Effector CD4-positive, alpha-beta T cell (primary cell): ENCODE results near the gene PRTFDC1.
"Not testable (repeated sequence)": the region's sequence is repeated elsewhere in the genome, so short reads cannot be mapped to it uniquely, and the experiment has no call there.

Experiments
- DNase-seq: peaks from one replicate; pipeline ENCODE4 v3.0.0-alpha.2; 2020

Gene PRTFDC1

DNA sequence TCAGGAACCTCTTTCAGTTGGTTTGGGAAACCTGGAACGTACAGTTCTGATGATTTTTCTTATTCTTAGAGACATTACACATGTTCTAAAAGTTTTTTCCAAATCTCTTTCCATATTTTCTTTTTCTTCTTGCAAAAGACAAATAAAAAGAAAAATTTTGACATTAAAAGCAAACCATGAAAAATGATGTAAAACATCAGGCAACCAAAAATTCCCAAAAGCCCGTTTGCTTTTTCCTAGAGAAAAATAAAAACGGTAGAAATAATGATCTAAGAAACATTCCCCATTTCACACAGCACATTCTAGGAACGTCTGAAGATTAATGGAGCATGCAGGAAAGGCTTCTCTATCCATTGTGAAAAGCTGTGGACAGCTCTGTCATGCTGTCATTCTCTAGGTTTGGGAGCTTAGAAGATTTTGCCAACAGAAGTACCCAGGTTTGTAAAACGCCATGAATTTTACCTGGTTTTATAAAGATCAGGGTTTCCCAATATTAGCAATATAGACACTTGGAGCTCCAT lies 11.2 kb upstream of the PRTFDC1 start:
- no peak for DNase-seq

DNA sequence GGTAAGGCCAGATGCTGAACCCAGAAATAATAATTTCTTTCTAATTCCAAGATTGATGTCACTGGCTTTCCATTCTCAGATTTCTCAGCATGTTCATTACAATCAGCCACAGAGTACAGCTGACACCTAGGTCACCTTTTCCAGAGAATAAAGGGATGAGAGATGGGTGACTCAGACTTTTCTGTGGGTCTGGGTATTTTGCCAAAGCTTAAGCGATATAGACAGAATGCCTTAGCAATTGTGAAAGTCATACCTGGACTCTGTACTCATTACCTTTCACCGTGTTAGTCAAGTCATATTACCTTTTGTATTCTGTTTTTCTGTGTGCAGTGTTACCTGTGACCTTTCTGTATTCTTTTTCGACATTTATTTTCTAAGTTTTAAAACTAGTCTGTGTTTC lies 10.6 kb upstream of the PRTFDC1 start:
- DNase-seq: no peak

DNA sequence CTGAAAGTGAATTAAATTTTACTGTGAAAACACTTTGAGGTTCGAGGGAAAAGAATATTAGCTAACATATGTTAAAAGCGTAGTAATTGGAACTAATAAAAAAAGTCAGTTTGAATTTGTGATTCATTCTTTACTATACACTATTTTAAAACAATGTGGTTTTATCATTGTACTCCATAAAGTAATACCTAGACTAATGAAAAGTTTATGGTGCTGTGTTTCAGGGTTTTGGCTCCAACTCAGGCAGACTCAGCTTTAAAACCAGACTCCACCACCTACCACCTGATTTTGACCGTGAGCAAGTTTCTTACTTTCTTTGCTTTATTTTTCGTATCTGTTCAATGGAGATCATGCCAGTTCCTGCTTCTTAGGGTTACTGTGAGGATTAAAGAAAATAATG lies 9.2 kb upstream of the PRTFDC1 start:
- DNase-seq: no peak

DNA sequence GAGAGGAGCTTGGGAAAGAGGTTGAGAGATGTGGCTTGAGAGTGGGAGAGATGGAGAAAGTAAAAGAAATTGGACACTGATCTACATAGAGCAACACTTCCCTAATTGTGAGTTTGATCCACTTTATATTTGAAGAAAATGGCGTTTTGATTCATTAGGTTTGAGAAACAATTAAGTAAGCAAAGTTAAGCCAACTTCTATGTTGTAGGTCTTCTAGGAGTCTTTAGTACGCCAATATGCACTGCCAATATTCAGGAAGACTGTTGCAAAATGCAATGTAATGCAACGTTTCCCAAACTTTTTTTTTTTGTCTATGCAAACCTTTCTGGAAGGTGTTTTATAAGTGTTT lies 7.0 kb upstream of the PRTFDC1 start:
- DNase-seq: no peak

DNA sequence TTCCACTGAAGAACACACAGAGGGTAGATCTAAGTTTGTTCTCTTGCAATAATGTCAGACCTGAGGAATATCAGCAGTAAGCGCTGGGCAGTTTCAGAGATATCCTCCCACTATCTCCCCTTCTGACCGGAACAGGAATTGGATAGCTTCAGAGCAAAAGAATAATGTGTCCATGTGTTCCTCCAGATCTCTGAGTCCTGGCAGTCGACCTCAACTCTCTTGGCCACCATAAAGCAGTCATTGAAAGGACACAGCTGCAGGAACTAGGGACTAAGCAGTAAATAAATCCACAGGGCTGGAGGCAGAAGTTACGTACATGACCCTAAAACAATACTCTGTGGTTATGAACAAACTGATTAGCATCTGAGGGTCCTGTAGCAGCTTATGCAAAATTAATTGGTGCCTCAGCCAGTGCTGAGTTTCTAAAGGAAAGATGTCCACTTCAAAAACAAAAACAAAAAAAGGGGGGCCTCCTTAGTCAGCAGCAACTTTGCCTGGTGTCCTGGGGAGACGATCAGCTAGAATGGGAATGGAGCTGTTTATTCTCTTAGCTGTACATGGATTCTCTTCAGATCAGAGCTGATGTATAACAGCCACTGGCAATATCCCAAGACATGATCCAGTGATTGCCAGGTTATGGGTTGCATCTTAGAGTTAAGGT lies 6.4 kb upstream of the PRTFDC1 start:
- no peak for DNase-seq

DNA sequence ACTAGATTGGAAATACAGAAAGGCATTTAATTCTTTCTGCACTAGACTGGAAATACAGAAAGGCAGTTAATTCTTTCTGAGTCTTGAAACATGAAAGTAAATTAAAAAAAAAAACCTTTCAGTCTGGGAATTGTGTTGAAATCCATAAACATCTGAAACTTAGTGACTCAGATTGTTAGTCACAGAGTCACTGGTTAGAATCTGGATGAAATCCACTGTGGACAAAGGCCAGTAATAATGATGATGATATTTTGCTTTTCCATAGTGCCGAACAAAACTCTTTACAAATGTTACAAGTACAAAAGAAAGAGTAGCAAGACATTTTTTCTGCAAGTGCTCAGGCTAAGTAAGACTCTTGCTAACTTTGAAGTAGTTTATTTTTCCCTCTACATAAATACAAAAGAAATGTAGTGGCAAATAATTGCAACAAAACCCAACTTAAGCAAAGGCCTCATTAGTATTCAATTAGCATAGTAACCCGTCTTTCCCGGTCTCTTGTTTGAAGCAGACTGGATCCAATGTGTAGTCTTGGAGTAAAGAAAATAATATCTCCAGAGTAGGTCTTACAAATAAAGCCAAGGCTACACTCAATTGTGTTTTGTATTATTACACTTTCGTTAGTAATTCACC lies 5.8 kb upstream of the PRTFDC1 start:
- DNase-seq: no peak

DNA sequence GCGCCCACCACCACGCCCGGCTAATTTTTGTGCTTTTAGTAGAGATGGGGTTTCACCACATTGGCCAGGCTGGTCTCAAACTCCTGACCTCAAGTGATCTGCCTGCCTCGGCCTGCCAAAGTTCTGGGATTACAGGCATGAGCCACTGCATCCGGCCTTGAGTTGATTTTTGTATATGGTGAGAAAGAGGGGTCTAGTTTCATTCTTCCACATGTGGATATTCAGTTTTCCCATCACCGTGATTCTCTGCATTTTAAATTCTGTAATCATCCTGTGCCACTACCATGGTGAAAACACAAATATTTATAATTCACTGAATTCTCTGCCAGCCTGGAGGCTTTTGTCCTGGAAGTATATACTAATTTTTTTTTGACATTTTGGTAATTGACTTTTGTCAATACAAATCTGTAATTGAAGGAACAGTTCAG lies 5.2 kb upstream of the PRTFDC1 start:
- not testable (repeated sequence) for DNase-seq

DNA sequence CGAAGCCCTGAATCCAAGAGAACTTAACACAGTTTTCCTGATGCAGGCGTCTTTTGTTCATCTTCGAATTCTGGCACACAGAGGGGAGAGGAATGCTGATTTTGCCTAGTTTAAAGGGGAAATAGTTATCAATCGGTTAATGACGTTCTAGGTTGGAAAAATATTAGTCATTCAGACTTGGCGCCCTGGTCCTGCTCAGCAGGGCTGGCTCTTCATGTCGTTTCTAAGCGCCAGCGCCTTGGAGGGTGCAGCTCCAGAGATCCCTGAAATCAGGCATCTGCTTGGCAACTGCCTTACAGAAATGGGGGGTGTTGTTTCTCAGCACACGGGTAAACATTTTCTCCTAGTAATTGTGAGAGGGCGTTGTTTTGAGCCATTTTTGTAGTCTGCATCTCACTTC lies 1.3 kb upstream of the PRTFDC1 start:
- DNase-seq: no peak

DNA sequence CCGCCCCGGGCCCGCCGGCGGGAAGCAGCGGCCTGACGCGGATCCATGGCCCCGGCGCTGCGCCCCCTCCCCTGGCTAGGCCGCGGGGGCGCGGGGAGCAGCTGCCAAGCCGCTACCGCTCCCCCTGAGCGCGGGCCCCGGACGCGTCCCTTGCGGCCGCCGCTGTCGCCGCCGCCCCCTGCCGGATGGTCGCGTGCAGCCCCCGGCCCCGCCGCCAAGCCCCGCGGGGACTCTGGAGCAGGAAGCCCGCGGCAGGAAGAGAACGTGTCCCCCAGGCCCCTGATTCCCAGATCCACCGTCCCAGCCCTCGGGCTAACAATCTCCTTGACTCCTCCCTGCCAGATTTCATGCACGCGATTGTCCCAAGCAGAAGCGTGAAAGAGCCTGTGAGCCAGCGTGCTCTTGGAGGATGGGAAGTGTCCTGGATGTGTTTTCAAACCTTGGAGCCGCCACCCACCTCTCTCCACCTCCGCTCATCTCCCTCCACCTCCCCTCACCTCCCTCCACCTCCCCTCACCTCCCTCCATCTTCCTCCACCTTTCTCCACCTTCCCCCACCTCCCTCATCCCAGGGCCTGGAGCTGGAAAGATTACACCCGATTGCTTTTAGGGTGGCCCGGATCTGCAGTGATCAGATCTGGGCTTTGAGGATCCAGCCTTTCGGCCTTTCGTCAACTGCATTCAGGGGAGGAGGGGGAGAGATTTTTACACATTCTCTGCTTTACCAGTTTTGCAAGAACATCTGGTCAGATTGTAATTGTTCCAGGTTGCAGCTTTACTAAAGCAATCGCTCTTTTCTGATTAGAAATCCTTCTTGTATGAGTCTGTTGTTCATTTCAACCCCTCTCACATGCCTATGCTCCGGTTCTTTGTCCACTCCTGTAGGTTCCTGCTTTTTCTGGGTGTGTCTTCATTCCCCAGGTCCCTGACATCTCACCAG lies 570 bp upstream of the PRTFDC1 start:
- DNase-seq: peak; percentile 39

DNA sequence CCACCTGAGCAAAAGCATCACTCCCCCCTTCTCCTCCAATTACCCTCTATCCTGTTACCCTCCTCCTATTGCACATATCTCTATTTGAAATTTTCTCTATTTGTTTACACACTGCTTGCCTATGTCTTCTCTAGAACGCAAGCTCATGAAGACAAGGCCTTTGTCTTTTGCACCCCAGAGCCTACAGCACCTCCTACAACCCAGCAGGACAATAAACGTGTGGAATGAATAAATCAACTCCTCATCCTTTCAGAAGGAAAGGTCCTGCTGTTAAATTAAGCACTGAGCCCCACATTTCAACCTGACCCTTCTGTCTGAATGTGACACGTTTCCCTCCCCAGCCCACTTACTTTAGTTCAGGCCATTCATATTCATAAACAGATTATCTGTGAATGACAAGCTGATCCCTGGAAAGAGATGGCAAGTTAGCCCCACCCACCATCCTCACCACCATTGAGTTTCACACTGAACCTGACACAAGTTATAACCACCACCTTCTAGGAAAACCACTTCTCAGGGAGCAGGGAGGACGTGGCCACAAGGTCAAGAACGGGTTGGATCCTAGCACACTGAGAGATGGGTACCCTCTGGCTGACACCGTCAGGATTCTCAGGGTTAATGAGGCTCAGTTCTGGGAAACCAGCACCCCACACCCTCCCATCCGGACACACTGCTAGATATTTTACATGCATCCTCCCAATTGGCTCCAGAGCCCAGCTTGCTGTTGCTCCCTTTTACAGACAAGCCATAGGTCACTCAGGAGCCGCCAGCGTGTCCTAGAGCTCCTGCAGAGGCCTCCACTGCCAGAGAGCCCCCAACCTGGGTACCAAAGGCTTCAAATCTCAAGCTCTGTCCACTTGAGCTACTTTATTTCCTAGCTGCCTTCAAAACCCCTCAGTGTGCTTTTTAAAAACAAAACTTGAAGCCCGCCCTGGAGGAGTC lies 934 bp downstream of the PRTFDC1 start:
- DNase-seq: no peak

DNA sequence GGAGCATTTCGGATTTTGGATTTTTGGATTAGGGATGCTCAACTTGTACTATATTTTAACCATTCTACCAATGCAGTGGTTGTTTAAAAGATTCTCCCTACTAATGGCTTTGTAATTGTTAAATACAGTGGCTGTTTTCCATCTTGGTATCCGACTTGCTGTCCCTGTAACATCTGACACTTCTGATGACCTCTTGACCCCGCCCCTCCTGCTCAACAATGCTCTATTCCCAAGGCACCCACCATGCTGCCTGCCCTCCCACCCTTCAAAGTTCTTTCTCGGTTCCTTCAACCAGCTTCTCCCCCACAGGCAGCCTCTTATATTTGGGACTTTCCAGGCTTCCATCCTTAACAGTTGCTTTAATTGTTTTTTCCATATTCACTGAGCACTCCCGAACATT lies 2.0 kb downstream of the PRTFDC1 start:
- DNase-seq: no peak

DNA sequence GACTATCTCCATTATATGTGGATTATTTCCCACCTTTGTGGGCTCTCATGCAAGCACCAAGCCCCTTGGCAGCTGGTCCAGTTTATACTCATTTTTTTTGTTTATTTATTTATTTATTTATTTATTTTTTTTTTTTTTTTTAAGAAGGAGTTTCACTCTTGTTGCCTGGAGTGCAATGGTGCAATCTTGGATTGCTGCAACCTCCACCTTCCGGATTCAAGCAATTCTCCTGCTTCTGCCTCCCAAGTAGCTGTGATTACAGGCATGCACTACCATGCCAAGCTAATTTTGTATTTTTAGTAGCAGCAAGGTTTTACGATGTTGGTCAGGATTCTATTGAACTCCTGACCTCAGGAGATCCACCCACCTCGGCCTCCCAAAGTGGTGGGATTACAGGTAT lies 2.8 kb downstream of the PRTFDC1 start:
- DNase-seq: no peak

DNA sequence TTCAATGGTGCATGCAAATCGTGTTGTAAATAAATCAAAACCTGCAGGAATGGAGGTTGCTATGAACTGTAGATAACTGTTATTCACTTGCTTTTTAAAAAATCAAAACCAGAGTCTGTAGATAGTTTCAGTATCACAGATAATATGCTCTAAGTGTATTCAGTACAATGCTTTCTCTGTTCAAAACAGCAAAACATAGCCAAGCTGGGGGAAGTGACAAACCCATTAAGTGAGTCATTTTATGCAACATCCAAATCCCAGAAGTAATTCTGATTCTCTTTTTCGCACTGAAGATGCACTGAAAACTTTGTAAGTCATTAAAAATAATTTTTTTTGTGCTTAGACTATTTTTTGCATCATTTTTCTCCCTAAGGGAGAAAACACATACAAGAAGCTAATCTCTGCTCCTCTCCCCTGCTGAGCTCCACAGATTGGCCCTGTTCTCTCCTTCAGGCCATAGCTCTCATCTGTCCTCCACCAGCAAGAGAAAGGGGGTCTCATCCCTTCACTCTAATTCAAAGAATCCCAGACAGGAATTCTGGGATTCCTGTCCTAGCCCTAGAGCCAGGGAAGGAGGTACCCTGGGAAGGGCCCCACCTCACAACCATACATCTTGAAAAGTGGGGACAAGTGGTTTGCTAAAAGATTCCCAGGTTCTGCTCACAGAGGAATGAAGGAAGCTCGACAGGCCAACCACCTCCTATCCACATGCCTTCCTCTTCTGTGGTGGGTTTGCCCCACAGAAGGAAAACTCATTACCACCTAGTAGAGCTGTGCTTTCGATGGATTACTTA lies 4.9 kb downstream of the PRTFDC1 start:
- no peak for DNase-seq

DNA sequence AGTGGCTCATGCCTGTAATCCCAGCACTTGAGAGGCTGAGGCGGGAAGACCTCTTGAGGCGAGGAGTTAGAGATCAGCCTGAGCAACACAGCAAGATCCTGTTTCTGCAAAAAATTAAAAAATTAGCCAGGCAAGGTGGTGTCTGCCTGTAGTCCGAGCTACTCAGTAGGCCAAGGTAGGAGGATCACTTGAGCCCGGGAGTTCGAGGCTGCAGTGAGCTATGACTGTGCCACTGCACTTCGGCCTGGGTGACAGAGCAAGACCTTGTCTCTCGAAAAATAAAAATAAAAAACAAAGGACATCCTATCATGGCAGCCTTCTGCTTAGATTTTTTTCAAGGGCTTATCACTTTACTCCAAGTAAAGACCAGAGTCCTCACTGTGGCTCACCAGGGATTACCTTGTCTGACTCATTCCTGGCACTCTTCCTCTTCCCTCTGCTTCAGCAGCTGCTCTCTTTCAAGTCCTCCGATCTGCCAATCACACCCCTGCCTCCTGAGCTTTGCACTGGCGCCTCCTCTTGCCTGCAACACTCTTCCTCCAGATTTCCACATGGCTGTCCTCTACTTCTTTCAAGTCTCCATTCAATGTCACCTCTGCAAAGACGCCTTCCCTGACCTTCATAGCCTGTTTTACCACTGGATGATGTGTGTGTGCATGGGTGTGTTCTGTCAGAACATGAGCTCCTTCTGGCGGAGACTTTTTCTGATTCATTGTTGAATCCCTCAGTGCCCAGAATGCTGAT lies 7.7 kb downstream of the PRTFDC1 start:
- no peak for DNase-seq

DNA sequence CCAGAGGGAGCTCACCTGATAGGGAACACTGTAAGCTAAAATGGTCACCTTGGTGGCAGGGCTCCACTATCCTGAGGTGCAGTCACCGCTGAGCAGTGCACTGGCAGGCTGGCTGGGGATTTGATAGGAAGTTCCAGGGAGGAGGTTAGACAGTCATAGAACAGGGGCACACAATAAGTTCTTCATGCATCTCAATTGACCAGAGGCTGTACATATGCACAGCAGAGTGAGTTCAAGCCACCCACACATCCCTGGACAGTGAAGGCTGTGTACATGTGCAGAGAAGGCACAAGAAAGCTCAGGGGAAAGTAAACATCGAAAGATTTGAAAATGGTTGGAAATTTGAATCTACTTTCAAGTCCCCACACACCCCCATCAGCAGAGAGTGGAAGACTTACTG lies 13.9 kb downstream of the PRTFDC1 start:
- DNase-seq: no peak

DNA sequence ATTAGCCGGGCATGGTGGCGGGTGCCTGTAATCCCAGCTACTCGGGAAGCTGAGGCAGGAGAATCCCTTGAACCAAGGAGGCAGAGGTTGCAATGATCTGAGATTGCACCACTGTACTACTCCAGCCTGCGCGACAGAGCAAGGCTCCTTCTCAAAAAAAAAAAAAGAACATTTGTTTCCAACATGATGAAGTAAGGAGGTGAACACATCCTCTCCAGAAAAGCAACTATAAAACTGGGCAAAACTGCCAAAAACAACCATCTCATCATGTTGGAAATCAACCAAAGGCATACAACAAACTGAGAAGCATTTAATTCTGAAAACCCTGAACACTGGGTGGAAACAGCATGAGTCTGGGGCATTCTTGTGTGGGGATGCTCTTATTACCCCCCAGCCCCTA lies 14.3 kb downstream of the PRTFDC1 start:
- DNase-seq: no peak

DNA sequence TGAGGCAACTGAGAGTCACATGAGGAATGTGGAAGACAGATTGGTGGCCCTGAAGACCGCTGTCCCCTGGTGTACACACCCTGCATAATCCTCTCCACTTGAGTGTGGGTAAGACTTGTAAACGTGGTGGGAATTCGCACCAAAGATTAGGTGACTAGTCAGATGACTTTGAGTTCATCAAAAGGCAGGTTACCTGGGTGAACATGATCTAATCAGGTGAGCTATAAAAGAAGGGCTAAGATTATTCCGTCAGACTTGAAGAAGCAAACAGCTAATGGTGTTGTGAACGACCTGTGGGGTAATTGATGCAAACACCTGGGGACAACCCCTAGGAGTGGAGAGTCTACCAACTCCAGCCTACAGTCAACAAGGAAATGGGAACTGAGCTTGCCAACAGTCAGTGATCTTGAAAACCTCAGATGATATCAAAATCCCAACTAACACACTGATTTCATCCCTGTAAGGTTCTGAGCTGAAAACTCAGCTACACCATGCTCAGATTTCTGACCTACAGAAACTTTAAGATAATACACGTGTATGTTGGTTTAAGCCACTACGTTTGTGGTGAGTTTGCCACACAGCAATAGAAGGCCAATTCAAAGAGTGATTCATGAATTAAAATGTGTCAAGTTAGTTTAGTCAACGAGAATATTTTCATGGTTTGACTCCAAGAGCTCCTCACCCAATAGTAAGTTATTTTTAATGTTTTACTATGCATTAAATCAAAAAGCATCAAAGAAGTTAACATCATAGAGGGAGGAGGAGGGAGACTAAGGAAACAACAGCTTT lies 16.7 kb downstream of the PRTFDC1 start:
- no peak for DNase-seq

DNA sequence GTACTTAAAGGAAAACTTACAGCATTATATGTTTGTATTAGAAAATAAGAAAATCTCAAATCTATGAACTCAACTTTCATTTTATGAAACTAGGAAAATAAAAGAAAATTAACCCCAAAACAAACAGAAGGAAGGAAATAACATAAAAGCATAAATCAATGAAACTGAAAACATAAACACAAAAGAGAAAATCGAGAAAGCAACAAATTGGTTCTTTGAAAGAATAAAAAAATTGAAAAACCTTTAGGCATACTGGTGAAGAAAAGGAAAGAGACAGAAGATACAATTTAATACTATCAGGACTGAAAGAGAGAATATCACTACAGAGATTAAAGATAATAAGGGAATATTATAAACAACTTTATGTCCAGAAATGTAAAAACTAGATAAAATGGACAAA lies 21.2 kb downstream of the PRTFDC1 start:
- DNase-seq: no peak

DNA sequence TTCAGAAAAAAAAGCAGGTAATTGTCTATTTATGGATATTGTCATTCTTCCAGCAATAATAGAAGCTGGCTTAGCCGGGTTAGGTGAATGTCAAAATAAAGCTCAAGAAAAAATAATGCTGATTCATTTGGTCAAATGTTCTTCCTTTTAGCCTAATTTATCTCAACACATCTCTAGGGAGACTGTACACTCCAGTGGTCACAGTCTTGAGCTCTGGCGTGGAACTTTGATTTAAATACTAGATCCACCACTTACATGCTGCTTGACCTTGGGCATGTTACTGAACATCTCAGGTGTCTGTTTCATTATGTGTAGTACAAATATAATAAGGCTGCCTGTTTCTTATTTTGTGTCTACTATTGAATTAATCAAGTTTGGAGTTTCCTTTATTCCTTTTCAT lies 22.0 kb downstream of the PRTFDC1 start:
- no peak for DNase-seq

DNA sequence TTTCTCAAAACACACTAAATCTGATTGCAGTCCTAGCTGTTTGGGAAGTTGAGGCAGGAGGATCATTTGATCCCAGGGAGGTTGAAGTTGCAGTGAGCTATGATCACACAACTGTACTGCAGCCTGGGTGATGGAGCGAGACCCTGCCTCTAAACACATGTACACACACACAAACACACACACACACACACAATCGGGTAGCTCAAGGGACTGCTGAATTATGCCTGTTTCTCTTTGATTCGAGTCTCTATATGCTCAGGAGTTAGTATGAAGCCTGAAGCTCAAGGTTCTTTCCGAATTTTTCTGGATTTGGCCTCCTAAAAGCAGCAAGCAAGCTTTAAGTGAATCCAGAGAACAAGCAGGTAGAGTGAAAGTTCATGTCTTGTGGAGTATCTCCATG lies 22.5 kb downstream of the PRTFDC1 start:
- no peak for DNase-seq
